Measurements from ENCODE around the gene YES1.

- TF ChIP-seq CTCF (IDR thresholded peaks at IDR 0.05; ENCODE audit: extremely low read depth in 1 of 2, insufficient read depth in 1 of 2, low read depth in 1 of 2, low read length in 2 of 2) (no peak), POLR2A (IDR thresholded peaks at IDR 0.05; ENCODE audit: low read depth, low read length) (no peak), EZH2 (IDR thresholded peaks at IDR 0.05; ENCODE audit: borderline replicate concordance, low read depth, low read length, severe bottlenecking) (no peak), POLR2AphosphoS5 (IDR thresholded peaks at IDR 0.05; ENCODE audit: insufficient read depth, low read depth, low read length) (no peak), MAX (IDR thresholded peaks at IDR 0.05; ENCODE audit: insufficient read depth, insufficient read length) (no peak), FOS (IDR thresholded peaks at IDR 0.05; ENCODE audit: borderline replicate concordance, insufficient read depth, low read length) (no peak), JUN (IDR thresholded peaks at IDR 0.05; ENCODE audit: borderline replicate concordance, insufficient read depth, insufficient read length, low read depth) (no peak), GATA2 (IDR thresholded peaks at IDR 0.05; ENCODE audit: insufficient read depth, insufficient read length, low read depth, low read length) (no peak)
Measured at GRCh38 chr18:837922-838321, 25.9 kb upstream of the YES1 start.

Measured in endothelial cell of umbilical vein (primary cell).